Endothelial cell of umbilical vein (primary cell): Measurements from ENCODE around the gene SUSD2. TPM values are rescaled to one million over a fixed set of nuclear protein-coding genes. Genes with fewer than 3 reads are reported as not detected.

ENCODE experiments used
- BruUV-seq: library from RNA; stranded (reverse); fragments of 400-500 nt; replicated peaks from 2 replicates; lab custom pipeline; 2021; lab: Mats Ljungman, UMichigan
- CTCF ChIA-PET: fragments of 300-600, 350-600 bp; sonication (Branson Sonifier 250); formaldehyde crosslinking; loops from one replicate; lab custom pipeline; 2021; ENCODE audit warnings: antibody characterized with exemption, inconsistent platforms; lab: Charles Lee
- POLR2A ChIA-PET: fragments of 300-600, 350-600 bp; sonication (Branson Sonifier 250); formaldehyde crosslinking; loops from one replicate; lab custom pipeline; 2021; ENCODE audit warnings: antibody characterized with exemption, inconsistent platforms; lab: Charles Lee
- DNase-seq: peaks from one replicate; pipeline ENCODE4 v3.0.0-alpha.2; 2011; ENCODE audit warnings: low read depth, low spot score
- FAIRE-seq: peaks from 2 replicates; lab custom pipeline; 2011; peaks lifted over from hg19 to GRCh38; lab: Jason Lieb, UNC
- H2AFZ ChIP-seq: 2 replicates; pipeline ENCODE4 v1.6.0; 2012; ENCODE audit warnings: low read depth, low read length, control low read depth, inconsistent platforms
- H3K27ac ChIP-seq: 2 replicates; pipeline ENCODE4 v1.5.1; 2011; ENCODE audit warnings: low read depth, mild to moderate bottlenecking, control low read depth, low read length, moderate library complexity; ENCODE audit not compliant: insufficient read depth
- H3K27me3 ChIP-seq, 2 experiments: 2 replicates each; pipeline versions ENCODE4 v1.6.0 to v1.6.1; 2011; ENCODE audit warnings: low read length in 2 of 2, mixed read lengths in 1 of 2; ENCODE audit not compliant: control insufficient read depth in 2 of 2, insufficient read depth in 2 of 2
- H3K36me3 ChIP-seq, 2 experiments: 2 replicates in 1 of 2; 3 replicates in 1 of 2; pipeline ENCODE4 v1.5.1; 2011; ENCODE audit warnings: low read length in 2 of 2, mild to moderate bottlenecking in 1 of 2, moderate library complexity in 1 of 2; ENCODE audit not compliant: control insufficient read depth in 2 of 2, insufficient read depth in 2 of 2; ENCODE audit errors: extremely low read depth in 1 of 2
- H3K4me1 ChIP-seq: 3 replicates; pipeline ENCODE4 v1.5.1; 2011; ENCODE audit warnings: mild to moderate bottlenecking, low read length; ENCODE audit not compliant: control insufficient read depth, insufficient read depth; ENCODE audit errors: extremely low read depth
- H3K4me2 ChIP-seq: 2 replicates; pipeline ENCODE4 v1.6.1; 2011; ENCODE audit warnings: low read length, control low read depth, mixed read lengths; ENCODE audit not compliant: insufficient read depth
- H3K4me3 ChIP-seq, 3 experiments: fragments of 200-600 bp in 1 of 3; sonication (generic), shearing (Covaris generic) in 1 of 3; replicated peaks in 1 of 3; 2 replicates each; pipeline ENCODE4 v1.5.1; 2011 to 2016; ENCODE audit warnings: control low read depth in 3 of 3, low read length in 3 of 3, mild to moderate bottlenecking in 2 of 3, inconsistent platforms in 1 of 3, low read depth in 1 of 3, moderate library complexity in 1 of 3; ENCODE audit not compliant: insufficient read depth in 1 of 3
- H3K79me2 ChIP-seq: 2 replicates; pipeline ENCODE4 v1.6.0; 2012; ENCODE audit warnings: low read length, inconsistent platforms; ENCODE audit not compliant: control insufficient read depth, insufficient read depth
- H3K9ac ChIP-seq: replicated peaks from 2 replicates; pipeline ENCODE3; 2011; ENCODE audit warnings: low read length, control low read depth; ENCODE audit not compliant: insufficient read depth; ENCODE audit errors: extremely low read depth
- H3K9me1 ChIP-seq: replicated peaks from 3 replicates; pipeline ENCODE4 v1.6.0; 2011; ENCODE audit warnings: mild to moderate bottlenecking, low read length; ENCODE audit not compliant: control insufficient read depth, insufficient read depth; ENCODE audit errors: extremely low read depth
- H3K9me3 ChIP-seq: replicated peaks from 2 replicates; pipeline ENCODE4 v1.5.1; 2012; ENCODE audit warnings: low read length, inconsistent platforms; ENCODE audit not compliant: control insufficient read depth, insufficient read depth
- H4K20me1 ChIP-seq: replicated peaks from 2 replicates; pipeline ENCODE3; 2011; ENCODE audit warnings: mild to moderate bottlenecking, low read length; ENCODE audit not compliant: control insufficient read depth, insufficient read depth; ENCODE audit errors: extremely low read depth
- CTCF ChIP-seq, 2 donors: IDR thresholded peaks; 1 replicate in 1 of 2; 2 replicates in 1 of 2; pipeline ENCODE4 v1.5.1; 2011; ENCODE audit warnings: low read length in 2 of 2, mild to moderate bottlenecking in 2 of 2, moderate library complexity in 2 of 2, control low read depth in 1 of 2, inconsistent platforms in 1 of 2, low read depth in 1 of 2; ENCODE audit not compliant: insufficient read depth in 1 of 2; ENCODE audit errors: extremely low read depth in 1 of 2
- EZH2 ChIP-seq: IDR thresholded peaks from 2 replicates; pipeline ENCODE4 v1.6.1; 2012; ENCODE audit warnings: borderline replicate concordance, low read depth, mild to moderate bottlenecking, moderate library complexity, low read length, inconsistent platforms; ENCODE audit not compliant: severe bottlenecking
- FOS ChIP-seq: IDR thresholded peaks from 2 replicates; pipeline ENCODE4 v1.6.1; 2011; ENCODE audit warnings: mild to moderate bottlenecking, low read length, moderate library complexity, borderline replicate concordance; ENCODE audit not compliant: insufficient read depth
- GATA2 ChIP-seq: IDR thresholded peaks from 2 replicates; pipeline ENCODE4 v1.7.0; 2011; ENCODE audit warnings: low read depth, mild to moderate bottlenecking, moderate library complexity, mixed read lengths, low read length; ENCODE audit not compliant: insufficient read length, insufficient read depth
- JUN ChIP-seq: IDR thresholded peaks from 2 replicates; pipeline ENCODE4 v1.6.1; 2011; ENCODE audit warnings: borderline replicate concordance, low read depth; ENCODE audit not compliant: insufficient read length, insufficient read depth
- MAX ChIP-seq: IDR thresholded peaks from 2 replicates; pipeline ENCODE4 v1.6.1; 2011; ENCODE audit not compliant: insufficient read depth, insufficient read length
- MYC ChIP-seq: IDR thresholded peaks from one replicate; pipeline ENCODE4 v1.6.1; 2011; ENCODE audit warnings: mild to moderate bottlenecking, low read depth, low read length
- POLR2A ChIP-seq: IDR thresholded peaks from 2 replicates; pipeline ENCODE4 v1.6.1; 2012; ENCODE audit warnings: low read depth, mild to moderate bottlenecking, control low read depth, low read length
- POLR2AphosphoS5 ChIP-seq: IDR thresholded peaks from 2 replicates; pipeline ENCODE4 v1.6.1; 2012; ENCODE audit warnings: low read depth, mild to moderate bottlenecking, control low read depth, low read length, moderate library complexity; ENCODE audit not compliant: insufficient read depth
- dilution Hi-C: fragments of 300-500 bp; cut with MboI; formaldehyde crosslinking; loops from one replicate; pipeline ENCODE4 v1.15.0; 2019; ENCODE audit warnings: low sequenced_read_pairs; ENCODE audit not compliant: extremely low pct_ligation_motif_present
- intact Hi-C: fragments of 100-400 bp; cut with micrococcal nuclease; formaldehyde crosslinking; loops from one replicate; pipeline ENCODE4 v1.10.0; 2022
- polyA plus RNA-seq, 4 experiments: library from polyadenylated mRNA; depleted of rRNA in 3 of 4; stranded (reverse) in 3 of 4; unstranded in 1 of 4; fragments of >200 nt; gene quantifications; 2 replicates each; pipeline versions ENCODE4 v1.2.1 to v1.2.3, GENCODE V29; 2011 to 2012; ENCODE audit warnings: missing spikeins in 1 of 4
- total RNA-seq: library from RNA; stranded (reverse); gene quantifications from 2 replicates; pipeline ENCODE4 v1.2.3, GENCODE V29; 2021

SUSD2 gene
- total and polyA plus RNA-seq, 2 donors (not counting 3 experiments of a cell fraction or from before 2014, with no cell fraction given), result 0.26 to 0.27 TPM

- intact Hi-C loops (no loop called here), dilution Hi-C loops (no loop called here)
- Histone ChIP-seq H3K36me3 (no peaks in the 10 kb centered on the region), H3K27ac (no peak overlapping the region), H3K4me2 (no peak overlapping the region), H3K9ac (no peak overlapping the region), H3K4me1 (peaks cover 13% of the 10 kb centered on the region), H2AFZ (no peak overlapping the region), H3K9me1 (no peaks in the 10 kb centered on the region), H3K79me2 (peaks cover 4% of the 10 kb centered on the region), H4K20me1 (no peaks in the 10 kb centered on the region), H3K9me3 (no peaks in the 10 kb centered on the region), H3K4me3 (no peak overlapping the region), H3K27me3 (no peaks in the 10 kb centered on the region)
- TF ChIP-seq MAX (no peak), POLR2AphosphoS5 (no peak), POLR2A (no peak), JUN (no peak), MYC (no peak), FOS (no peak), CTCF (IDR thresholded peaks at IDR 0.05; ENCODE audit: extremely low read depth in 1 of 2, insufficient read depth in 1 of 2, low read depth in 1 of 2, low read length in 2 of 2) (no peak), GATA2 (no peak), EZH2 (no peak)
- POLR2A ChIA-PET, result no interaction called here
- FAIRE-seq (no peak), DNase-seq (no peak)
- BruUV-seq, result no TSS peak
- CTCF ChIA-PET, result no interaction called here
These were observed 27.9 kb upstream of the SUSD2 start for GRCh38 chr22:24153353-24153752.
